RWPE1 (cell line): ENCODE measurements around the gene EMD.

Source experiments
- CTCF ChIA-PET: fragments of 350-600 bp; sonication (Branson Sonifier 250); formaldehyde crosslinking; extraction: SDS; loops from one replicate; lab custom pipeline; 2021; lab: Yijun Ruan, JAX
- POLR2A ChIA-PET: fragments of 400-600 bp; formaldehyde crosslinking; extraction: SDS; loops from one replicate; lab custom pipeline; 2020; ENCODE audit warnings: antibody characterized with exemption; ENCODE audit not compliant: low non-redundant PET; lab: Yijun Ruan, JAX
- DNase-seq: peaks from one replicate; pipeline ENCODE4 v3.0.0; 2012; ENCODE audit warnings: low spot score
- H3K27ac ChIP-seq: fragments of 450-650 bp; 2 replicates; pipeline ENCODE4 v1.5.1; 2017
- CTCF ChIP-seq: fragments of 450-650 bp; conservative IDR thresholded peaks from 2 replicates; pipeline ENCODE4 v1.5.1; 2017; ENCODE audit warnings: low read depth, mild to moderate bottlenecking

EMD gene

GRCh38 chrX:154401045-154401799, 22.1 kb downstream of the EMD start:
- H3K27ac ChIP-seq = peak overlapping the region; percentile 95
- no peak for TF ChIP-seq CTCF
- ChIA-PET POLR2A (no interaction called here), CTCF (no interaction called here)
- DNase-seq = no peak

GRCh38 chrX:154401918-154402621, 23.0 kb downstream of the EMD start:
- peak overlapping the region; percentile 95 for H3K27ac ChIP-seq
- TF ChIP-seq CTCF = no peak
- DNase-seq = no peak
- CTCF ChIA-PET = interaction anchor here (0.5 kb wide), 1 partner anchor 44 kb away, joined by 4 read pairs; no protein-coding TSS in a partner anchor
- POLR2A ChIA-PET = no interaction called here

- TF ChIP-seq CTCF = no peak
- peak overlapping the region; percentile 95 for H3K27ac ChIP-seq
- ChIA-PET POLR2A (no interaction called here), CTCF (interaction anchor here (0.5 kb wide), 1 partner anchor 43 kb away, joined by 4 read pairs; no protein-coding TSS in a partner anchor)
- no peak for DNase-seq
Measured at GRCh38 chrX:154402622-154403127, 23.6 kb downstream of the EMD start.

GRCh38 chrX:154403192-154403591, 24.1 kb downstream of the EMD start:
- ChIA-PET POLR2A (interaction anchor here (0.7 kb wide), 2 partner anchors 32 to 124 kb away, joined by 3 to 7 read pairs; no protein-coding TSS in a partner anchor), CTCF (no interaction called here)
- no peak for DNase-seq
- TF ChIP-seq CTCF = no peak
- peak overlapping the region; percentile 95 for H3K27ac ChIP-seq

- no peak for DNase-seq
- ChIA-PET POLR2A (interaction anchor here (0.7 kb wide), 2 partner anchors 33 to 124 kb away, joined by 3 to 7 read pairs; no protein-coding TSS in a partner anchor), CTCF (no interaction called here)
- no peak for TF ChIP-seq CTCF
- no peak overlapping the region for H3K27ac ChIP-seq
Measured at GRCh38 chrX:154403858-154404257, 24.8 kb downstream of the EMD start.

GRCh38 chrX:154404625-154405192, 25.6 kb downstream of the EMD start:
- peak overlapping the region; percentile 22 for H3K27ac ChIP-seq
- CTCF ChIA-PET = interaction anchor here (0.6 to 1.0 kb wide), 2 partner anchors 31 to 56 kb away, joined by 3 read pairs; no protein-coding TSS in a partner anchor
- TF ChIP-seq CTCF = no peak
- POLR2A ChIA-PET = no interaction called here
- no peak for DNase-seq
